Lung (tissue), 12 donors: ENCODE results near the gene REXO1. TPM values are rescaled to one million over a fixed set of nuclear protein-coding genes. Genes with fewer than 3 reads are reported as not detected.

ENCODE experiments used
- ATAC-seq: fragments of 200-7000 bp; cut with Tn5 transposase; one replicate; pipeline ENCODE4 v1.9.1; 2020; ENCODE audit warnings: moderate number of reproducible peaks; ENCODE audit not compliant: insufficient read depth, low FRiP score
- DNase-seq, 3 donors: peaks; one replicate each; pipeline ENCODE4 v3.0.0-alpha.2; 2013 to 2017
- H3K27ac ChIP-seq, 2 donors: one replicate each; pipeline ENCODE4 v1.5.1; 2013; ENCODE audit warnings: mild to moderate bottlenecking in 2 of 2, moderate library complexity in 2 of 2, control low read depth in 1 of 2, inconsistent platforms in 1 of 2, low read depth in 1 of 2, low read length in 1 of 2
- H3K27me3 ChIP-seq, 3 donors: one replicate each; pipeline ENCODE4 v1.5.1; 2013; ENCODE audit warnings: low read length in 2 of 3; ENCODE audit not compliant: control insufficient read depth in 3 of 3, insufficient read depth in 3 of 3
- H3K36me3 ChIP-seq, 4 donors: one replicate each; pipeline ENCODE4 v1.5.1; 2013; ENCODE audit warnings: low read length in 4 of 4, mild to moderate bottlenecking in 1 of 4, moderate library complexity in 1 of 4; ENCODE audit not compliant: control insufficient read depth in 4 of 4, insufficient read depth in 4 of 4
- H3K4me1 ChIP-seq, 5 donors: one replicate each; pipeline ENCODE4 v1.5.1; 2013; ENCODE audit warnings: low read length in 5 of 5, mild to moderate bottlenecking in 2 of 5, moderate library complexity in 1 of 5; ENCODE audit not compliant: control insufficient read depth in 5 of 5, insufficient read depth in 5 of 5
- H3K4me3 ChIP-seq: one replicate; pipeline ENCODE4 v1.5.1; 2013; ENCODE audit warnings: mild to moderate bottlenecking, control low read depth, moderate library complexity
- H3K9ac ChIP-seq, 2 donors: one replicate each; pipeline ENCODE4 v1.5.1; 2013; ENCODE audit warnings: low read length in 2 of 2, control low read depth in 1 of 2; ENCODE audit not compliant: insufficient read depth in 1 of 2
- H3K9me3 ChIP-seq, 4 donors: one replicate each; pipeline ENCODE4 v1.5.1; 2013; ENCODE audit warnings: low read length in 3 of 4, mild to moderate bottlenecking in 1 of 4, moderate library complexity in 1 of 4; ENCODE audit not compliant: control insufficient read depth in 4 of 4, insufficient read depth in 3 of 4
- WGBS, 2 donors: extraction: QIAGEN DNeasy Blood & Tissue Kit; methylation state at CpG; one replicate each; pipeline ENCODE4 v1.1.7; 2013; 5-methylcytosine and 5-hydroxymethylcytosine counted together
- polyA plus RNA-seq, 2 donors: library from polyadenylated mRNA; stranded (reverse); fragments of 200-250 nt; gene quantifications; one replicate each; pipeline ENCODE4 v1.2.1, GENCODE V29; 2013
- total RNA-seq, 2 donors: library from RNA; depleted of rRNA in 1 of 2; stranded (reverse); fragments of >200 nt in 1 of 2; gene quantifications; one replicate each; pipeline ENCODE4 v1.2.1, GENCODE V29; 2014 to 2021
- TF ChIP-seq, protein P1 (sequence below): IDR thresholded peaks from 2 replicates; pipeline ENCODE4 v1.5.1; 2012; ENCODE audit warnings: mild to moderate bottlenecking; ENCODE audit errors: control extremely low read depth, extremely low read depth
- donor health status: control.
- donor health status: control.
- donor health status: Bipolar disorder and iron deficiency.
- donor health status: healthy.
- donor health status: DM: yes; HTN: yes; CAD: no.

Gene REXO1
- total and polyA plus RNA-seq, 4 donors: 15.6 to 40.3 (median 27.2) TPM

GRCh38 chr19:1863638-1864479 is 15.6 kb upstream of the REXO1 start:
- peak overlapping the region; percentile 78 for H3K4me3 ChIP-seq
- WGBS, 2 donors: 1% methylated on average over 44 to 114 of the region's 115 CpGs
- ATAC-seq (peak; percentile 83), DNase-seq (peak; percentile 94 to 96 (median 96))
- no peaks in the 10 kb centered on the region for H3K9me3 ChIP-seq
- H3K27me3 ChIP-seq: no peaks in the 10 kb centered on the region
- TF ChIP-seq, protein P1, sequence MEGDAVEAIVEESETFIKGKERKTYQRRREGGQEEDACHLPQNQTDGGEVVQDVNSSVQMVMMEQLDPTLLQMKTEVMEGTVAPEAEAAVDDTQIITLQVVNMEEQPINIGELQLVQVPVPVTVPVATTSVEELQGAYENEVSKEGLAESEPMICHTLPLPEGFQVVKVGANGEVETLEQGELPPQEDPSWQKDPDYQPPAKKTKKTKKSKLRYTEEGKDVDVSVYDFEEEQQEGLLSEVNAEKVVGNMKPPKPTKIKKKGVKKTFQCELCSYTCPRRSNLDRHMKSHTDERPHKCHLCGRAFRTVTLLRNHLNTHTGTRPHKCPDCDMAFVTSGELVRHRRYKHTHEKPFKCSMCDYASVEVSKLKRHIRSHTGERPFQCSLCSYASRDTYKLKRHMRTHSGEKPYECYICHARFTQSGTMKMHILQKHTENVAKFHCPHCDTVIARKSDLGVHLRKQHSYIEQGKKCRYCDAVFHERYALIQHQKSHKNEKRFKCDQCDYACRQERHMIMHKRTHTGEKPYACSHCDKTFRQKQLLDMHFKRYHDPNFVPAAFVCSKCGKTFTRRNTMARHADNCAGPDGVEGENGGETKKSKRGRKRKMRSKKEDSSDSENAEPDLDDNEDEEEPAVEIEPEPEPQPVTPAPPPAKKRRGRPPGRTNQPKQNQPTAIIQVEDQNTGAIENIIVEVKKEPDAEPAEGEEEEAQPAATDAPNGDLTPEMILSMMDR: no peak
- peaks cover 0 to 39% (median 17%) of the 10 kb centered on the region in 5 donors for H3K4me1 ChIP-seq
- no peak overlapping the region for H3K9ac ChIP-seq
- H3K36me3 ChIP-seq: no peaks in the 10 kb centered on the region
- peak overlapping the region; percentile 71 to 86 for H3K27ac ChIP-seq

DNA sequence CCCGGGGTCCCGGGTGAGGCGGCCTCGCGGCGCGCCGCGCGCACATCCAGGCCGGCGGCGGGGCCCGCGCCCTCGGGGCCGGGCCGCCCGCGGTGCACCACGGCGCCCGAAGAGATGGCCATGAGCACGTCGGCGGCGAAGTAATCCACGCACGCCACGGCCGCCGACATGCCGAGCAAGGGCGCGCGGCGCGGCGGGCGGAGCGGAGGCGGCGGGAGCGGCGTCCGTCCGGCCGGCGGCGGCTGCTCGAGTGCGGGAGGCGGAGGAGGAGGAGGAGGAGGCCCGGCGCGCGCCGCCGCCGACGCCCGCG is 15.0 kb upstream of the REXO1 start, which contains the start of gene KLF16:
Gene KLF16, minus strand, starts transcription at position 252 of the 310 bp plus-strand sequence. Its CDS starts 82 bp downstream, at position 170.
- Histone ChIP-seq H3K27ac (peak within 1 kb of the TSS; percentile 74 to 86), H3K9me3 (no peaks in the 10 kb centered on the region), H3K4me1 (peaks cover 0 to 39% (median 21%) of the 10 kb centered on the region in 5 donors), H3K4me3 (peak within 1 kb of the TSS; percentile 78), H3K9ac (no peak within 1 kb of the TSS), H3K27me3 (no peaks in the 10 kb centered on the region), H3K36me3 (no peaks in the 10 kb centered on the region)
- ATAC-seq (no peak), DNase-seq (no peak)
- TF ChIP-seq, protein P1: no peak
- WGBS, 2 donors: 0 to 2% methylated on average over 18 to 63 of the region's 63 CpGs

DNA sequence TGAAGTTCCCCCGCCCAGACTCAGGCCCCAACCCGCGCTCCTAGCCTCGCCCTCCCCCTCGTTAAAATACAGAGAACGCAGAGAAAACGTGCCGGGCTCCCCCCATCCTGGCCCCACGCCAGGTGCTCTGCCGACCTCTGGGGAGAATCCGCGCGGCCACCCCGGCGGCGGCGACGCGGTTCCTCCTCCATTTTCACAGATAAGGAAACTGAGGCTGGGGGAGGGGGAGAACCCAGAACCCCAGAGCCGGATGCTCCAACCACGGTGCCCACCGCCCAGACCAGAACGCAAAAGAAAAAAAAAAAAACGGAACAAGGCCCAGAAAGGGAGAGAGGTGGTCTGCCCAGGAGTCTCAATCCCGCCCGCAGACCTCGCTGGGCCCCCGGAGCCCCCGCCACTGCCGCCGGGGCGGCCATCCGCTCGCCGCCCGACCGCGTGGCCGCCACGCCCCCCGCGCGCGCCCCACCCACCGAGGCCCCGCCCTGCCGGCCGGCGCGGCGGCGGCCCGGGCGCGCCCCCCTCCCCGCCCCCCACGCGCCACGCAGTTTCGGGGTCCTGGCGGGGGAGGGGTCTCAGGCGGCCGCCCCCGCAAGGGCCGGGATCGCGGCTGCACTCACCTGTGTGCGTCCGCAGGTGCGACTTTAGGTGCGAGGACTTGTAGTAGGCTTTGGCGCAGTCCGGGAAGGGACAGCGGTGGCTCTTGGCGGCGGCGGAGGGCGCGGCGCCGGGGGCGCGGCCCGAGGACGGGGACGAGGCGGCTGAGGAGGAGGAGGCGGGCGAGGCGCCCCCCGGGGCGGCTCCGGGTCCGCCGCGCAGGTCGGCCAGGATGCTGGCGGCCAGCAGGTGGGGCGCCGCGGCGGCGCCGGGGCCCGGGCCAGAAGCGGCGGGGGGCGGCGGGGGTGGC is 14.4 kb upstream of the REXO1 start:
- Histone ChIP-seq H3K9me3 (no peaks in the 10 kb centered on the region), H3K4me3 (peak overlapping the region; percentile 78), H3K27me3 (no peaks in the 10 kb centered on the region), H3K27ac (peak overlapping the region; percentile 73 to 82), H3K4me1 (peaks cover 0 to 44% (median 24%) of the 10 kb centered on the region in 5 donors), H3K36me3 (no peaks in the 10 kb centered on the region), H3K9ac (no peak overlapping the region)
- TF ChIP-seq, protein P1: no peak
- ATAC-seq (no peak), DNase-seq (peak; percentile 55 to 65 (median 63))
- 0 to 1% methylated on average over 65 to 109 of the region's 109 CpGs for WGBS, 2 donors
